Mucosa of stomach (tissue), 1 donor: ENCODE data around the gene SMYD3.

Experiments
- H3K27me3 ChIP-seq: one replicate; pipeline ENCODE4 v1.7.0; 2013; ENCODE audit warnings: mild to moderate bottlenecking, low read length; ENCODE audit not compliant: control insufficient read depth, insufficient read depth
- H3K36me3 ChIP-seq: one replicate; pipeline ENCODE4 v1.7.0; 2013; ENCODE audit warnings: low read length; ENCODE audit not compliant: control insufficient read depth, insufficient read depth
- H3K4me1 ChIP-seq: one replicate; pipeline ENCODE4 v1.7.0; 2013; ENCODE audit warnings: mild to moderate bottlenecking, low read length; ENCODE audit not compliant: control insufficient read depth, insufficient read depth
- H3K4me3 ChIP-seq: one replicate; pipeline ENCODE4 v1.7.0; 2013; ENCODE audit warnings: low read length
- H3K9ac ChIP-seq: one replicate; pipeline ENCODE4 v1.7.0; 2013; ENCODE audit warnings: mild to moderate bottlenecking, low read length, moderate library complexity
- H3K9me3 ChIP-seq: one replicate; pipeline ENCODE4 v1.7.0; 2013; ENCODE audit warnings: mild to moderate bottlenecking, low read length, moderate library complexity; ENCODE audit not compliant: control insufficient read depth
- donor health status: Pancreatic carcinoma.

The SMYD3 gene

GRCh38 chr1:246181241-246181640 is 325.8 kb downstream of the SMYD3 start:
- no peaks in the 10 kb centered on the region for H3K9me3 ChIP-seq
- H3K4me3 ChIP-seq = no peak overlapping the region
- no peaks in the 10 kb centered on the region for H3K27me3 ChIP-seq
- no peaks in the 10 kb centered on the region for H3K4me1 ChIP-seq
- H3K9ac ChIP-seq = no peak overlapping the region
- no peaks in the 10 kb centered on the region for H3K36me3 ChIP-seq

GRCh38 chr1:246179401-246179800 is 327.7 kb downstream of the SMYD3 start:
- Histone ChIP-seq H3K9me3 (no peaks in the 10 kb centered on the region), H3K27me3 (no peaks in the 10 kb centered on the region), H3K4me1 (no peaks in the 10 kb centered on the region), H3K4me3 (no peak overlapping the region), H3K9ac (no peak overlapping the region), H3K36me3 (no peaks in the 10 kb centered on the region)

- no peaks in the 10 kb centered on the region for H3K27me3 ChIP-seq
- H3K4me1 ChIP-seq = no peaks in the 10 kb centered on the region
- H3K9me3 ChIP-seq = no peaks in the 10 kb centered on the region
- H3K9ac ChIP-seq = no peak overlapping the region
- H3K4me3 ChIP-seq = no peak overlapping the region
- H3K36me3 ChIP-seq = no peaks in the 10 kb centered on the region
These were observed 328.3 kb downstream of the SMYD3 start for GRCh38 chr1:246178717-246179311.

GRCh38 chr1:246176126-246177024 is 330.7 kb downstream of the SMYD3 start:
- Histone ChIP-seq H3K9ac (no peak overlapping the region), H3K27me3 (no peaks in the 10 kb centered on the region), H3K36me3 (no peaks in the 10 kb centered on the region), H3K9me3 (no peaks in the 10 kb centered on the region), H3K4me3 (no peak overlapping the region), H3K4me1 (no peaks in the 10 kb centered on the region)

- Histone ChIP-seq H3K9me3 (no peaks in the 10 kb centered on the region), H3K36me3 (no peaks in the 10 kb centered on the region), H3K4me1 (no peaks in the 10 kb centered on the region), H3K9ac (no peak overlapping the region), H3K4me3 (no peak overlapping the region), H3K27me3 (no peaks in the 10 kb centered on the region)
These were observed 336.4 kb downstream of the SMYD3 start for GRCh38 chr1:246170574-246171261.

GRCh38 chr1:246169486-246169885 is 337.6 kb downstream of the SMYD3 start:
- H3K27me3 ChIP-seq = no peaks in the 10 kb centered on the region
- H3K36me3 ChIP-seq = no peaks in the 10 kb centered on the region
- H3K4me1 ChIP-seq = no peaks in the 10 kb centered on the region
- no peak overlapping the region for H3K9ac ChIP-seq
- no peak overlapping the region for H3K4me3 ChIP-seq
- no peaks in the 10 kb centered on the region for H3K9me3 ChIP-seq

- Histone ChIP-seq H3K36me3 (no peaks in the 10 kb centered on the region), H3K9me3 (no peaks in the 10 kb centered on the region), H3K9ac (no peak overlapping the region)
These were observed 338.1 kb downstream of the SMYD3 start for GRCh38 chr1:246169019-246169418.

GRCh38 chr1:246166841-246167240 is 340.2 kb downstream of the SMYD3 start:
- Histone ChIP-seq H3K4me3 (no peak overlapping the region), H3K9ac (no peak overlapping the region), H3K27me3 (no peaks in the 10 kb centered on the region), H3K9me3 (no peaks in the 10 kb centered on the region), H3K36me3 (no peaks in the 10 kb centered on the region), H3K4me1 (no peaks in the 10 kb centered on the region)

More at GRCh38 chr1:246169019-246169418, 338.1 kb downstream of the SMYD3 start:
- Histone ChIP-seq H3K4me3 (no peak overlapping the region), H3K4me1 (no peaks in the 10 kb centered on the region), H3K27me3 (no peaks in the 10 kb centered on the region)

GRCh38 chr1:246165826-246166709 is 341.0 kb downstream of the SMYD3 start:
- Histone ChIP-seq H3K9me3 (no peaks in the 10 kb centered on the region), H3K36me3 (no peaks in the 10 kb centered on the region), H3K4me3 (no peak overlapping the region), H3K9ac (no peak overlapping the region), H3K27me3 (no peaks in the 10 kb centered on the region), H3K4me1 (no peaks in the 10 kb centered on the region)

- no peaks in the 10 kb centered on the region for H3K36me3 ChIP-seq
- no peaks in the 10 kb centered on the region for H3K9me3 ChIP-seq
- H3K4me1 ChIP-seq = no peaks in the 10 kb centered on the region
- H3K27me3 ChIP-seq = no peaks in the 10 kb centered on the region
- H3K4me3 ChIP-seq = no peak overlapping the region
- H3K9ac ChIP-seq = no peak overlapping the region
These were observed 342.3 kb downstream of the SMYD3 start for GRCh38 chr1:246164764-246165163.

- no peaks in the 10 kb centered on the region for H3K36me3 ChIP-seq
- no peaks in the 10 kb centered on the region for H3K9me3 ChIP-seq
- H3K4me1 ChIP-seq = no peaks in the 10 kb centered on the region
- no peak overlapping the region for H3K9ac ChIP-seq
- no peaks in the 10 kb centered on the region for H3K27me3 ChIP-seq
- H3K4me3 ChIP-seq = no peak overlapping the region
These were observed 344.5 kb downstream of the SMYD3 start for GRCh38 chr1:246162560-246162959.
